ENCODE data around the gene VSX1. TPM values are rescaled to one million over a fixed set of nuclear protein-coding genes. Genes with fewer than 3 reads are reported as not detected.

The VSX1 gene
- polyA plus RNA-seq, 1 donor (not counting 4 experiments of a cell fraction or from before 2014, with no cell fraction given), result not detected

GRCh38 chr20:25099601-25100140 lies 17.7 kb upstream of the VSX1 start:
- dilution Hi-C loops (cut with MboI; ENCODE audit: extremely low pct_ligation_motif_present, low sequenced_read_pairs), result no loop called here

GRCh38 chr20:25097498-25097897 lies 15.6 kb upstream of the VSX1 start:
- Histone ChIP-seq H3K27ac (ENCODE audit: control insufficient read depth, insufficient read depth, low read length) (no peak overlapping the region), H3K4me2 (ENCODE audit: control insufficient read depth, extremely low read depth, insufficient read depth, low read depth, low read length) (no peak overlapping the region), H3K79me2 (ENCODE audit: control insufficient read depth, insufficient read depth, low read length) (no peaks in the 10 kb centered on the region), H3K9ac (ENCODE audit: control insufficient read depth, extremely low read depth, insufficient read depth, low read length) (no peak overlapping the region), H3K4me1 (ENCODE audit: control insufficient read depth, extremely low read depth, insufficient read depth, low read length) (no peaks in the 10 kb centered on the region), H3K27me3 (ENCODE audit: control insufficient read depth, extremely low read depth, insufficient read depth, low read length) (peaks cover 4% of the 10 kb centered on the region), H3K4me3 (ENCODE audit: control insufficient read depth in 2 of 3, extremely low read depth in 1 of 3, insufficient read depth in 2 of 3, low read depth in 1 of 3, low read length in 3 of 3) (no peak overlapping the region), H3K36me3 (ENCODE audit: control insufficient read depth in 2 of 2, extremely low read depth in 1 of 2, insufficient read depth in 2 of 2, low read length in 2 of 2) (no peaks in the 10 kb centered on the region), H3K9me1 (ENCODE audit: control insufficient read depth, extremely low read depth, insufficient read depth, low read length) (no peaks in the 10 kb centered on the region), H2AFZ (ENCODE audit: control insufficient read depth, low read length) (no peak overlapping the region), H3K9me3 (ENCODE audit: control insufficient read depth, low read depth, low read length) (no peaks in the 10 kb centered on the region), H4K20me1 (ENCODE audit: control insufficient read depth, extremely low read depth, insufficient read depth, low read length) (no peaks in the 10 kb centered on the region)
- FAIRE-seq (no peak), DNase-seq (ENCODE audit: low read depth, low spot score) (no peak)
- dilution Hi-C loops (cut with MboI; ENCODE audit: extremely low pct_ligation_motif_present, low sequenced_read_pairs), result no loop called here
- TF ChIP-seq EZH2 (IDR thresholded peaks at IDR 0.05; ENCODE audit: low read length), result no peak
- TF ChIP-seq, protein P1, sequence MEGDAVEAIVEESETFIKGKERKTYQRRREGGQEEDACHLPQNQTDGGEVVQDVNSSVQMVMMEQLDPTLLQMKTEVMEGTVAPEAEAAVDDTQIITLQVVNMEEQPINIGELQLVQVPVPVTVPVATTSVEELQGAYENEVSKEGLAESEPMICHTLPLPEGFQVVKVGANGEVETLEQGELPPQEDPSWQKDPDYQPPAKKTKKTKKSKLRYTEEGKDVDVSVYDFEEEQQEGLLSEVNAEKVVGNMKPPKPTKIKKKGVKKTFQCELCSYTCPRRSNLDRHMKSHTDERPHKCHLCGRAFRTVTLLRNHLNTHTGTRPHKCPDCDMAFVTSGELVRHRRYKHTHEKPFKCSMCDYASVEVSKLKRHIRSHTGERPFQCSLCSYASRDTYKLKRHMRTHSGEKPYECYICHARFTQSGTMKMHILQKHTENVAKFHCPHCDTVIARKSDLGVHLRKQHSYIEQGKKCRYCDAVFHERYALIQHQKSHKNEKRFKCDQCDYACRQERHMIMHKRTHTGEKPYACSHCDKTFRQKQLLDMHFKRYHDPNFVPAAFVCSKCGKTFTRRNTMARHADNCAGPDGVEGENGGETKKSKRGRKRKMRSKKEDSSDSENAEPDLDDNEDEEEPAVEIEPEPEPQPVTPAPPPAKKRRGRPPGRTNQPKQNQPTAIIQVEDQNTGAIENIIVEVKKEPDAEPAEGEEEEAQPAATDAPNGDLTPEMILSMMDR (optimal IDR thresholded peaks at IDR 0.05 in 1 of 3, IDR thresholded peaks at IDR 0.05 in 1 of 3, conservative IDR thresholded peaks at IDR 0.05 in 1 of 3; ENCODE audit: extremely low read depth in 1 of 3, insufficient read depth in 2 of 3, low read length in 3 of 3), result no peak

More at GRCh38 chr20:25099601-25100140, 17.7 kb upstream of the VSX1 start:
- H3K4me1 ChIP-seq (ENCODE audit: control insufficient read depth, extremely low read depth, insufficient read depth, low read length), result no peaks in the 10 kb centered on the region
- H4K20me1 ChIP-seq (ENCODE audit: control insufficient read depth, extremely low read depth, insufficient read depth, low read length), result no peaks in the 10 kb centered on the region
- no peak for FAIRE-seq
- no peak for DNase-seq (ENCODE audit: low read depth, low spot score)
- no peaks in the 10 kb centered on the region for H3K79me2 ChIP-seq (ENCODE audit: control insufficient read depth, insufficient read depth, low read length)
- H3K9me3 ChIP-seq (ENCODE audit: control insufficient read depth, low read depth, low read length), result no peaks in the 10 kb centered on the region
- H3K9me1 ChIP-seq (ENCODE audit: control insufficient read depth, extremely low read depth, insufficient read depth, low read length), result no peaks in the 10 kb centered on the region
- no peak overlapping the region for H3K27ac ChIP-seq (ENCODE audit: control insufficient read depth, insufficient read depth, low read length)
- H2AFZ ChIP-seq (ENCODE audit: control insufficient read depth, low read length), result no peak overlapping the region
- peaks cover 9% of the 10 kb centered on the region for H3K27me3 ChIP-seq (ENCODE audit: control insufficient read depth, extremely low read depth, insufficient read depth, low read length)
- H3K9ac ChIP-seq (ENCODE audit: control insufficient read depth, extremely low read depth, insufficient read depth, low read length), result no peak overlapping the region
- TF ChIP-seq EZH2 (IDR thresholded peaks at IDR 0.05; ENCODE audit: low read length), result no peak
- TF ChIP-seq, protein P1 (optimal IDR thresholded peaks at IDR 0.05 in 1 of 3, IDR thresholded peaks at IDR 0.05 in 1 of 3, conservative IDR thresholded peaks at IDR 0.05 in 1 of 3; ENCODE audit: extremely low read depth in 1 of 3, insufficient read depth in 2 of 3, low read length in 3 of 3), result no peak
- H3K36me3 ChIP-seq (ENCODE audit: control insufficient read depth in 2 of 2, extremely low read depth in 1 of 2, insufficient read depth in 2 of 2, low read length in 2 of 2), result no peaks in the 10 kb centered on the region
- no peak overlapping the region for H3K4me3 ChIP-seq (ENCODE audit: control insufficient read depth in 2 of 3, extremely low read depth in 1 of 3, insufficient read depth in 2 of 3, low read depth in 1 of 3, low read length in 3 of 3)
- H3K4me2 ChIP-seq (ENCODE audit: control insufficient read depth, extremely low read depth, insufficient read depth, low read depth, low read length), result no peak overlapping the region
